ENCODE results near the gene CCDC85B. TPM values are rescaled to one million over a fixed set of nuclear protein-coding genes. Genes with fewer than 3 reads are reported as not detected.

Gene CCDC85B
- total RNA-seq, 1 donor from 2014 or later, result 3.9 TPM

GRCh38 chr11:65897020-65897471, 6.6 kb downstream of the CCDC85B start:
- Histone ChIP-seq H3K4me2 (no peak overlapping the region), H4K20me1 (ENCODE audit: low read depth) (peaks cover 11% of the 10 kb centered on the region), H3F3A (ENCODE audit: low read depth) (peaks cover 26% of the 10 kb centered on the region), H3K4me1 (peaks cover 11% of the 10 kb centered on the region), H2AFZ (replicated peaks) (no peak overlapping the region), H3K4me3 (no peak overlapping the region), H3K36me3 (no peaks in the 10 kb centered on the region), H3K27ac (no peak overlapping the region), H3K27me3 (peaks cover 61% of the 10 kb centered on the region), H3K9me3 (ENCODE audit: low read depth) (no peaks in the 10 kb centered on the region), H3K9ac (no peak overlapping the region), H3K79me2 (ENCODE audit: low read depth) (peaks cover 2% of the 10 kb centered on the region)
- Mint-ChIP-seq H3K27me3 (ENCODE audit: insufficient read depth, low read depth) (peaks cover 38% of the 10 kb centered on the region), H3K4me1 (peaks cover 20% of the 10 kb centered on the region), H3K4me3 (no peak overlapping the region), H3K36me3 (no peaks in the 10 kb centered on the region), H3K9me3 (no peaks in the 10 kb centered on the region), H3K27ac (no peak overlapping the region)
- DNase-seq (ENCODE audit: low spot score), result no peak
- no peak for TF ChIP-seq EZH2phosphoT487 (IDR thresholded peaks at IDR 0.05)

- peak overlapping the region; percentile 47 for H3K4me3 ChIP-seq
- TF ChIP-seq EZH2phosphoT487 (IDR thresholded peaks at IDR 0.05) (no peak), EZH2 (IDR thresholded peaks at IDR 0.05) (no peak), CTCF (IDR thresholded peaks at IDR 0.05) (no peak)
- peaks cover 13% of the 10 kb centered on the region for H3F3A ChIP-seq (ENCODE audit: low read depth)
- H3K27ac ChIP-seq, result no peak overlapping the region
- DNase-seq (ENCODE audit: low spot score), result no peak
- peaks cover 38% of the 10 kb centered on the region for H3K27me3 Mint-ChIP-seq (ENCODE audit: insufficient read depth, low read depth)
- no peaks in the 10 kb centered on the region for H3K79me2 ChIP-seq (ENCODE audit: low read depth)
- H4K20me1 ChIP-seq (ENCODE audit: low read depth), result no peaks in the 10 kb centered on the region
- H3K4me1 Mint-ChIP-seq, result peaks cover 20% of the 10 kb centered on the region
- no peak overlapping the region for H3K27ac Mint-ChIP-seq
- no peaks in the 10 kb centered on the region for H3K9me3 ChIP-seq (ENCODE audit: low read depth)
- H3K4me3 Mint-ChIP-seq, result peak overlapping the region; percentile 81
- peak overlapping the region; percentile 30 for H2AFZ ChIP-seq (replicated peaks)
- H3K27me3 ChIP-seq, result peaks cover 78% of the 10 kb centered on the region
- H3K36me3 Mint-ChIP-seq, result no peaks in the 10 kb centered on the region
- H3K36me3 ChIP-seq, result no peaks in the 10 kb centered on the region
- H3K9ac ChIP-seq, result no peak overlapping the region
- peak overlapping the region; percentile 61 for H3K4me2 ChIP-seq
- H3K9me3 Mint-ChIP-seq, result no peaks in the 10 kb centered on the region
- H3K4me1 ChIP-seq, result peaks cover 5% of the 10 kb centered on the region
Measured at GRCh38 chr11:65898656-65899355, 8.3 kb downstream of the CCDC85B start.

- TF ChIP-seq CTCF (IDR thresholded peaks at IDR 0.05) (no peak), EZH2phosphoT487 (IDR thresholded peaks at IDR 0.05) (peak; percentile 81), EZH2 (IDR thresholded peaks at IDR 0.05) (peak; percentile 99)
- no peak overlapping the region for H3K27ac Mint-ChIP-seq
- Histone ChIP-seq H3K27ac (no peak overlapping the region), H3K4me1 (peaks cover 5% of the 10 kb centered on the region), H3K27me3 (peaks cover 86% of the 10 kb centered on the region), H4K20me1 (ENCODE audit: low read depth) (no peaks in the 10 kb centered on the region), H3K9ac (no peak overlapping the region), H2AFZ (replicated peaks) (peak overlapping the region; percentile 30), H3K4me3 (peak overlapping the region; percentile 47), H3K79me2 (ENCODE audit: low read depth) (no peaks in the 10 kb centered on the region), H3K9me3 (ENCODE audit: low read depth) (no peaks in the 10 kb centered on the region), H3F3A (ENCODE audit: low read depth) (peaks cover 13% of the 10 kb centered on the region), H3K4me2 (peak overlapping the region; percentile 77), H3K36me3 (no peaks in the 10 kb centered on the region)
- no peaks in the 10 kb centered on the region for H3K36me3 Mint-ChIP-seq
- H3K4me1 Mint-ChIP-seq, result peaks cover 20% of the 10 kb centered on the region
- peaks cover 42% of the 10 kb centered on the region for H3K27me3 Mint-ChIP-seq (ENCODE audit: insufficient read depth, low read depth)
- no peaks in the 10 kb centered on the region for H3K9me3 Mint-ChIP-seq
- peak overlapping the region; percentile 79 for H3K4me3 Mint-ChIP-seq
- DNase-seq (ENCODE audit: low spot score), result peak; percentile 45
Measured at GRCh38 chr11:65899356-65900124, 9.1 kb downstream of the CCDC85B start.

Data from neural progenitor cell (in vitro differentiated cells).